ENCODE data around the gene AFF1. TPM values are rescaled to one million over a fixed set of nuclear protein-coding genes. Genes with fewer than 3 reads are reported as not detected.

AFF1 gene
- total RNA-seq, 3 donors from 2014 or later, result 67.2 to 80.5 (median 70.5) TPM

- no peaks in the 10 kb centered on the region for H3K36me3 ChIP-seq
- H3K9me3 ChIP-seq, result no peaks in the 10 kb centered on the region
- no peak overlapping the region for H3K4me3 ChIP-seq
- H3K27me3 ChIP-seq, result no peaks in the 10 kb centered on the region
- no peak overlapping the region for H3K27ac ChIP-seq
- no peaks in the 10 kb centered on the region for H3K4me1 ChIP-seq
- intact Hi-C loops (cut with DNase I; ENCODE audit: low total_unique reads), result loop anchor here (10.0 kb wide), 1 partner anchor 84 kb away; no protein-coding TSS in a partner anchor
- no peak for DNase-seq (ENCODE audit: low spot score in 2 of 2)
- TF ChIP-seq CTCF (IDR thresholded peaks at IDR 0.05) (peak; percentile 80 to 91 (median 89)), POLR2AphosphoS5 (IDR thresholded peaks at IDR 0.05) (no peak)
Observed at GRCh38 chr4:87150498-87151261, 215.9 kb downstream of the AFF1 start.

DNA sequence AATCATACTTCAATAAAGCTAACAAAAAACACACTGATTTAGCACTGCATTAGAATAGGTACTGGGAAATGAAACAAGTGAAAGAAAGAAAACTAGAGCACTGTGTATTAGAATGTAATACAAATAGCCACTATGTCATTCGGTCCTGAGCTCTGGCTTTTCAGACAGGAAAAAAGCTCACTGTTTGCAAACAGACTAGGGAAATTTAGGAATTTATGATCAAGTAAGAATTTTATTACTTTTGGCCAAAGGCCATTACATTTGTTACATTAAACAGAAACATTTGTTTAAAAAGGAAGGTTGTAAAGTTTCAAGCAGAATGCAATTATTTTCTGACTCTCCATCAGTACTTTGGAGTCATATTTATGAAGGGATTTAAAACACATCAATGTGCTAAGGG, 216.9 kb downstream of the AFF1 start:
- TF ChIP-seq POLR2A (IDR thresholded peaks at IDR 0.05) (no peak), CTCF (IDR thresholded peaks at IDR 0.05) (no peak), POLR2AphosphoS5 (IDR thresholded peaks at IDR 0.05) (no peak)
- intact Hi-C loops (cut with DNase I; ENCODE audit: low total_unique reads), result loop anchor here (10.0 kb wide), 1 partner anchor 83 kb away; no protein-coding TSS in a partner anchor
- Histone ChIP-seq H3K9me3 (no peaks in the 10 kb centered on the region), H3K27ac (no peak overlapping the region), H3K4me1 (no peaks in the 10 kb centered on the region), H3K27me3 (no peaks in the 10 kb centered on the region), H3K36me3 (no peaks in the 10 kb centered on the region), H3K4me3 (no peak overlapping the region)
- DNase-seq (ENCODE audit: low spot score in 2 of 2), result no peak

DNA sequence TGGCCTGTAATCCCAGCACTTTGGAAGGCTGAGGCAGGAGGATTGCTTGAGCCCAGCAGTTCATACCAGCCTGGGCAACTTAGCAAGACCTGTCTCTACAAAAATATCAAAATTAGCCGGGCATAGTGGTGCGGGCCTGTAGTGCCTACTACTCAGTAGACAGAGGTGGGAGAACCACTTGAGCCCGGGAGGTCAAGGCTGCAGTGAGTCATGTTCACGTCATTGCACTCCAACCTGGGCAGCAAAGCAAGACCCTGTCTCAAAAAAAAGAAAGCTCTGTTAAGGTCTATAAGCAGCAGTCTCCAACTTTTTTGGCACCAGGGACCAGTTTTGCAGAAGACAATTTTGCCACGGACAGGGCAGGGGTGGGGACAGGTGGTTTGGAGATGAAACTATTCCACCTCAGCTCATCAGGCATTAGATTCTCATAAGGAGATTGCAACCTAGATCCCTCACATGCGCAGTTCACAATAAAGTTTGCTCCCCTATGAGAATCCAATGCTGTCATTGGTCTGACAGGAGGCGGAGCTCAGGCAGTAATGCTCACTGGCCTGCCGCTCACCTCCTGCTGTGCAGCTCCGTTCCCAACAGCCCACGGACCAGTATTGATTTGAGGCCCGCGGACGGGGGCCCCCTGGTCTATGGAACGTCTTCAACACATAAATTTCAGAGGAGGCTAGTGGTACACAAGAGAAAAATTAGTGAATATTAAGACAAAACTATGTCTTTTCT, 217.7 kb downstream of the AFF1 start:
- no peaks in the 10 kb centered on the region for H3K4me1 ChIP-seq
- intact Hi-C loops (cut with DNase I; ENCODE audit: low total_unique reads), result loop anchor here (10.0 kb wide), 1 partner anchor 82 kb away; no protein-coding TSS in a partner anchor
- H3K27ac ChIP-seq, result no peak overlapping the region
- no peak for TF ChIP-seq POLR2A (IDR thresholded peaks at IDR 0.05)
- no peak for TF ChIP-seq CTCF (IDR thresholded peaks at IDR 0.05)
- TF ChIP-seq POLR2AphosphoS5 (IDR thresholded peaks at IDR 0.05), result no peak
- no peaks in the 10 kb centered on the region for H3K27me3 ChIP-seq
- H3K9me3 ChIP-seq, result no peaks in the 10 kb centered on the region
- DNase-seq (ENCODE audit: low spot score in 2 of 2), result no peak
- no peaks in the 10 kb centered on the region for H3K36me3 ChIP-seq
- H3K4me3 ChIP-seq, result no peak overlapping the region

DNA sequence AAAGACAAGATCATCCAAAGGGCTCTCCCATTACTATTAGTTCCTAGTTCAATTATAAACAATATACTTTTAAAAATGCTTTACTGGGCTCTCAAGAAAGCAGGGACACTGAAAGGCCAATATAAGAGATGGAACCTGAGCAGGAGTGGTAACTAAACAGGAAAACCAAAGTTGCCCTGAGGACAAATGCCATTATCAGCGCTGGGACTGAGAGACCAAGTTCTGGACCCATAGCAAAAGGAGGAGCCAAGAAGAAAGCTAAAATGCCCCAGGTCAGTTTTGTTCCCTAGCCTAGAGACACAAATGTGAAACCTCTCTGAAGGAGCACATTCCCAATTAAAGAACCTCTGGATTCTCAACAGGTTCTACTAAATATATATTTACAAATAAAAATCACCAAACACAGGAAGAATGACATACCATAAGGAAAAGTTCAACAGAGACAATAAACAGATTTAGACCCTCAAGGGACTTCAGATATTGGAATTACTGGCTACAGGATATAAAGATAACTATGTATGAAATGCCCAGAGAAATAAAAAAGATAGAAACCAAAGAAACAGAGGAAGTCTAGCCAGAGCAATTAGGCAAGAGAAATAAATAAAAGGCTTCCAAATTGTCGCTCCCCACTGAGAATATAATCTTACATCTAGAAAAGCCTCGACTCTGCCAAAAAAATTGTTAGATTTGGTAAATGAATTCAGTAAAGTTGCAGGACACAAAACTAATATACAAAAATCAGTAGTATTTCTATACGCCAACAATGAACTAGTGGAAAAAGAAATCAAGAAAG, 218.5 kb downstream of the AFF1 start:
- no peak for DNase-seq (ENCODE audit: low spot score in 2 of 2)
- Histone ChIP-seq H3K27me3 (no peaks in the 10 kb centered on the region), H3K9me3 (no peaks in the 10 kb centered on the region), H3K4me3 (no peak overlapping the region), H3K27ac (no peak overlapping the region), H3K4me1 (no peaks in the 10 kb centered on the region), H3K36me3 (no peaks in the 10 kb centered on the region)
- intact Hi-C loops (cut with DNase I; ENCODE audit: low total_unique reads), result loop anchor here (10.0 kb wide), 1 partner anchor 82 kb away; no protein-coding TSS in a partner anchor
- TF ChIP-seq POLR2A (IDR thresholded peaks at IDR 0.05), result no peak
- TF ChIP-seq CTCF (IDR thresholded peaks at IDR 0.05), result no peak
- no peak for TF ChIP-seq POLR2AphosphoS5 (IDR thresholded peaks at IDR 0.05)
